H1 (cell line): Measurements from ENCODE around the gene WNT11. TPM values are rescaled to one million over a fixed set of nuclear protein-coding genes. Genes with fewer than 3 reads are reported as not detected.
A peak's percentile ranks its signal among the peaks of the same experiment; 100 is the strongest.

Experiments used
- CTCF ChIA-PET: fragments of 300-600 bp; sonication (Branson Sonifier 250); formaldehyde crosslinking; loops from one replicate; lab custom pipeline; 2021; ENCODE audit not compliant: partially characterized antibody; lab: Charles Lee
- POLR2A ChIA-PET: fragments of 300-600 bp; sonication (Branson Sonifier 250); formaldehyde crosslinking; loops from one replicate; lab custom pipeline; 2021; ENCODE audit warnings: inconsistent platforms; ENCODE audit not compliant: partially characterized antibody; lab: Charles Lee
- DNase-seq, 2 experiments: peaks; one replicate each; pipeline versions ENCODE4 v3.0.0 to v3.0.0-alpha.2; 2010 to 2022; ENCODE audit warnings: low spot score in 2 of 2, low read depth in 1 of 2, mixed read lengths in 1 of 2
- FAIRE-seq: peaks from 2 replicates; lab custom pipeline; 2011; peaks lifted over from hg19 to GRCh38; lab: Jason Lieb, UNC
- H2AFZ ChIP-seq: 2 replicates; pipeline ENCODE4 v1.8.1; 2012; ENCODE audit warnings: low read length, inconsistent platforms
- H2AK5ac ChIP-seq: 2 replicates; pipeline ENCODE4 v1.6.1; 2013; ENCODE audit warnings: low read depth, low read length
- H2BK120ac ChIP-seq: replicated peaks from 2 replicates; pipeline ENCODE3; 2013; ENCODE audit warnings: low read depth, low read length, inconsistent platforms
- H2BK12ac ChIP-seq: 2 replicates; pipeline ENCODE4 v1.6.1; 2013; ENCODE audit warnings: low read depth, low read length
- H2BK15ac ChIP-seq: 2 replicates; pipeline ENCODE4 v1.6.1; 2013; ENCODE audit warnings: low read length
- H2BK20ac ChIP-seq: 2 replicates; pipeline ENCODE4 v1.6.1; 2013; ENCODE audit warnings: low read length
- H2BK5ac ChIP-seq: 2 replicates; pipeline ENCODE4 v1.6.1; 2013; ENCODE audit warnings: low read depth, low read length
- H3K14ac ChIP-seq: 2 replicates; pipeline ENCODE4 v1.6.1; 2013; ENCODE audit warnings: inconsistent platforms; ENCODE audit not compliant: insufficient read length
- H3K18ac ChIP-seq: 2 replicates; pipeline ENCODE4 v1.6.1; 2013; ENCODE audit warnings: low read length; ENCODE audit errors: extremely low read depth
- H3K23ac ChIP-seq: 2 replicates; pipeline ENCODE4 v1.6.1; 2013; ENCODE audit warnings: inconsistent platforms; ENCODE audit not compliant: insufficient read length
- H3K23me2 ChIP-seq: 2 replicates; pipeline ENCODE4 v1.6.1; 2013; ENCODE audit warnings: low read depth, low read length
- H3K27ac ChIP-seq: 2 replicates; pipeline ENCODE4 v1.6.1; 2011; ENCODE audit warnings: low read depth, low read length, inconsistent platforms
- H3K27me3 ChIP-seq, 4 experiments: replicated peaks in 1 of 4; 1 replicate in 1 of 4; 2 replicates in 3 of 4; pipeline versions ENCODE4 v1.6.1 to v1.8.1; 2011 to 2013; ENCODE audit warnings: low read length in 3 of 4, mild to moderate bottlenecking in 3 of 4, inconsistent platforms in 2 of 4, mixed read lengths in 2 of 4, moderate library complexity in 1 of 4; ENCODE audit not compliant: control insufficient read depth in 3 of 4, insufficient read depth in 3 of 4; ENCODE audit errors: extremely low read depth in 1 of 4
- H3K36me3 ChIP-seq, 4 experiments: 2 replicates each; pipeline versions ENCODE4 v1.6.1 to v1.8.1; 2011 to 2013; ENCODE audit warnings: mild to moderate bottlenecking in 4 of 4, low read length in 3 of 4, moderate library complexity in 2 of 4, control low read depth in 1 of 4, inconsistent platforms in 1 of 4; ENCODE audit not compliant: insufficient read depth in 4 of 4, control insufficient read depth in 2 of 4
- H3K4ac ChIP-seq: replicated peaks from 2 replicates; pipeline ENCODE3; 2013; ENCODE audit warnings: low read length, low read depth, mixed read lengths, inconsistent platforms; ENCODE audit not compliant: insufficient read length
- H3K4me1 ChIP-seq, 4 experiments: replicated peaks in 1 of 4; 1 replicate in 1 of 4; 2 replicates in 3 of 4; pipeline versions ENCODE4 v1.6.1 to v1.8.1; 2011 to 2013; ENCODE audit warnings: low read length in 3 of 4, inconsistent platforms in 2 of 4, mixed read lengths in 1 of 4; ENCODE audit not compliant: insufficient read depth in 4 of 4, control insufficient read depth in 3 of 4
- H3K4me2 ChIP-seq, 2 experiments: 2 replicates each; pipeline versions ENCODE4 v1.6.1 to v1.8.1; 2011 to 2013; ENCODE audit warnings: low read depth in 2 of 2, low read length in 2 of 2, control low read depth in 1 of 2, inconsistent platforms in 1 of 2, mild to moderate bottlenecking in 1 of 2; ENCODE audit not compliant: insufficient read depth in 1 of 2
- H3K4me3 ChIP-seq, 4 experiments: fragments of 200-600, 300-600 bp in 1 of 4; sonication (generic), shearing (Covaris generic), sonication (Bioruptor Twin) in 1 of 4; 2 replicates each; pipeline versions ENCODE4 v1.5.1 to v1.8.1; 2011 to 2016; ENCODE audit warnings: low read length in 4 of 4, low read depth in 3 of 4, control low read depth in 2 of 4, inconsistent platforms in 2 of 4, mild to moderate bottlenecking in 2 of 4, mixed read lengths in 1 of 4, moderate library complexity in 1 of 4; ENCODE audit not compliant: insufficient read depth in 2 of 4; ENCODE audit errors: extremely low read depth in 1 of 4
- H3K56ac ChIP-seq: replicated peaks from 2 replicates; pipeline ENCODE3; 2013; ENCODE audit warnings: low read depth, mild to moderate bottlenecking, mixed read lengths, low read length, inconsistent platforms; ENCODE audit not compliant: insufficient read length
- H3K79me1 ChIP-seq: 2 replicates; pipeline ENCODE4 v1.6.1; 2013; ENCODE audit warnings: low read depth, low read length, control low read depth
- H3K79me2 ChIP-seq, 2 experiments: 2 replicates each; pipeline versions ENCODE4 v1.6.1 to v1.8.1; 2012 to 2013; ENCODE audit warnings: low read length in 2 of 2, mild to moderate bottlenecking in 2 of 2, inconsistent platforms in 1 of 2; ENCODE audit not compliant: insufficient read depth in 2 of 2, control insufficient read depth in 1 of 2
- H3K9ac ChIP-seq, 4 experiments: replicated peaks in 1 of 4; 1 replicate in 1 of 4; 2 replicates in 3 of 4; pipeline versions ENCODE4 v1.6.1 to v1.8.1; 2011 to 2013; ENCODE audit warnings: low read depth in 3 of 4, low read length in 3 of 4, control low read depth in 2 of 4, mild to moderate bottlenecking in 2 of 4, moderate library complexity in 2 of 4, inconsistent platforms in 1 of 4; ENCODE audit errors: extremely low read depth in 1 of 4
- H3K9me3 ChIP-seq, 2 experiments: 2 replicates each; pipeline versions ENCODE4 v1.6.1 to v1.8.1; 2012 to 2013; ENCODE audit warnings: mild to moderate bottlenecking in 2 of 2, moderate library complexity in 2 of 2, control low read depth in 1 of 2, inconsistent platforms in 1 of 2, low read depth in 1 of 2, low read length in 1 of 2, mixed read lengths in 1 of 2; ENCODE audit not compliant: insufficient read depth in 2 of 2
- H4K20me1 ChIP-seq, 2 experiments: replicated peaks in 1 of 2; 2 replicates each; pipeline versions ENCODE3 to v1.8.1; 2011 to 2013; ENCODE audit warnings: inconsistent platforms in 2 of 2, low read length in 2 of 2, mild to moderate bottlenecking in 1 of 2; ENCODE audit not compliant: insufficient read depth in 2 of 2, control insufficient read depth in 1 of 2
- H4K5ac ChIP-seq: 2 replicates; pipeline ENCODE4 v1.6.1; 2013; ENCODE audit warnings: low read length, low read depth, mixed read lengths, inconsistent platforms; ENCODE audit not compliant: insufficient read length
- H4K8ac ChIP-seq: 2 replicates; pipeline ENCODE4 v1.8.0; 2013; ENCODE audit warnings: mild to moderate bottlenecking, moderate library complexity, low read length, inconsistent platforms; ENCODE audit not compliant: insufficient read depth; ENCODE audit errors: extremely low read depth
- H4K91ac ChIP-seq: replicated peaks from 2 replicates; pipeline ENCODE3; 2013; ENCODE audit warnings: low read length, mixed read lengths, inconsistent platforms; ENCODE audit not compliant: insufficient read length
- CTBP2 ChIP-seq: IDR thresholded peaks from 2 replicates; pipeline ENCODE4 v1.7.0; 2011; ENCODE audit warnings: borderline replicate concordance, mild to moderate bottlenecking, moderate library complexity, mixed read lengths, low read length; ENCODE audit not compliant: insufficient read depth, insufficient read length
- HDAC2 ChIP-seq, 2 experiments: fragments of 300-600 bp in 1 of 2; sonication (generic) in 1 of 2; IDR thresholded peaks; 2 replicates each; pipeline ENCODE4 v1.6.1; 2011 to 2012; ENCODE audit warnings: low read depth in 2 of 2, low read length in 2 of 2, mild to moderate bottlenecking in 2 of 2, moderate library complexity in 2 of 2, borderline replicate concordance in 1 of 2, inconsistent platforms in 1 of 2
- KDM1A ChIP-seq: fragments of 200-600, 300-600 bp; sonication (generic); IDR thresholded peaks from 2 replicates; pipeline ENCODE4 v1.7.1; 2016; ENCODE audit warnings: mild to moderate bottlenecking, low read length, borderline replicate concordance
- WGBS, 2 experiments: shearing (Covaris generic) in 1 of 2; methylation state at CpG; one replicate each; pipeline versions ENCODE4 v1.1.6 to v1.1.7; 2013 to 2015; ENCODE audit warnings: low lambda C conversion rate in 2 of 2, mixed read lengths in 2 of 2, inconsistent platforms in 1 of 2, low coverage in 1 of 2, missing lambda C conversion rate in 1 of 2; ENCODE audit not compliant: insufficient replicate concordance in 2 of 2, insufficient coverage in 1 of 2, insufficient read length in 1 of 2; ENCODE audit errors: extremely low coverage in 1 of 2, missing lambda C conversion rate in 1 of 2; 5-methylcytosine and 5-hydroxymethylcytosine counted together
- polyA plus RNA-seq, 7 experiments: library from polyadenylated mRNA; depleted of rRNA in 3 of 7; stranded (reverse) in 5 of 7; unstranded in 2 of 7; fragments of >200 nt in 5 of 7; fragments of 200-250 nt in 2 of 7; gene quantifications; 1 replicate in 5 of 7; 2 replicates in 1 of 7; 4 replicates in 1 of 7; pipeline versions ENCODE4 v1.2.1 to v1.2.3, GENCODE V29; 2011 to 2013; ENCODE audit warnings: missing spikeins in 2 of 7, mixed read lengths in 2 of 7
- total RNA-seq: library from RNA; stranded (reverse); fragmentation: NEBNext Ultra II Directional; extraction: Animal tissue kit (Norgen Biotek cat#: 25700); gene quantifications from 2 replicates; pipeline ENCODE4 v1.2.1, GENCODE V29; 2021

WNT11 gene
- total and polyA plus RNA-seq, 2 of the 8 experiments (the other 6 are each of a cell fraction or from before 2014, with no cell fraction given), result 0.11 to 0.45 TPM

GRCh38 chr11:76212086-76213035, 6.1 kb upstream of the WNT11 start:
- Histone ChIP-seq H3K4ac (no peak overlapping the region), H4K91ac (no peak overlapping the region), H3K4me3 (no peak overlapping the region), H3K27ac (no peak overlapping the region), H4K8ac (no peak overlapping the region), H3K4me1 (peaks cover 7 to 35% (median 12%) of the 10 kb centered on the region in 4 experiments), H3K9ac (no peak overlapping the region), H2BK12ac (peak overlapping the region; percentile 90; the same call in 1 of the 2 replicates), H3K79me2 (no peaks in the 10 kb centered on the region), H3K27me3 (peaks cover 46 to 61% (median 53%) of the 10 kb centered on the region in 4 experiments), H4K20me1 (peaks cover 0 to 9% of the 10 kb centered on the region in 2 experiments), H3K14ac (no peak overlapping the region), H3K9me3 (no peaks in the 10 kb centered on the region; a peak in 1 of 4 replicates), H3K23ac (no peak overlapping the region), H4K5ac (no peak overlapping the region), H3K23me2 (peaks cover 22% of the 10 kb centered on the region; the same call in 1 of the 2 replicates), H2AFZ (no peak overlapping the region), H2BK20ac (no peak overlapping the region), H3K4me2 (peak overlapping the region in 1 of 2 experiments; percentile 89; a peak in 2 of 4 replicates), H3K79me1 (no peaks in the 10 kb centered on the region), H2BK5ac (no peak overlapping the region), H3K56ac (no peak overlapping the region), H3K18ac (peak overlapping the region; percentile 56; the same call in 1 of the 2 replicates), H2BK15ac (peak overlapping the region; percentile 88; the same call in 1 of the 2 replicates), H3K36me3 (peaks cover 0 to 9% (median 0%) of the 10 kb centered on the region in 4 experiments; a peak in 1 of 8 replicates), H2AK5ac (0 out of 2 replicates have a peak overlapping the region, but pooled peaks have one; percentile 56), H2BK120ac (no peak overlapping the region)
- TF ChIP-seq HDAC2 (IDR thresholded peaks at IDR 0.05; ENCODE audit: borderline replicate concordance in 1 of 2, low read depth in 2 of 2, low read length in 2 of 2) (peak in 1 of 2 experiments; percentile 92; a peak in 1 of 4 replicates), CTBP2 (no peak), KDM1A (peak; percentile 98)
- POLR2A ChIA-PET, result interaction anchor here (0.6 to 7.2 kb wide), 3 partner anchors 9 to 170 kb away, joined by 3 to 39 read pairs (median 5); no protein-coding TSS in a partner anchor
- 72% methylated on average over 7 of the region's 7 CpGs; no CpG with 5 or more reads in 1 of the 2 experiments for WGBS, 2 experiments
- DNase-seq (no peak), FAIRE-seq (no peak)
- CTCF ChIA-PET, result interaction anchor here (0.6 to 9.1 kb wide), 10 partner anchors 11 to 420 kb away, joined by 3 to 252 read pairs (median 6); no protein-coding TSS in a partner anchor
